ENCODE measurements around the gene ETFRF1.

DNA sequence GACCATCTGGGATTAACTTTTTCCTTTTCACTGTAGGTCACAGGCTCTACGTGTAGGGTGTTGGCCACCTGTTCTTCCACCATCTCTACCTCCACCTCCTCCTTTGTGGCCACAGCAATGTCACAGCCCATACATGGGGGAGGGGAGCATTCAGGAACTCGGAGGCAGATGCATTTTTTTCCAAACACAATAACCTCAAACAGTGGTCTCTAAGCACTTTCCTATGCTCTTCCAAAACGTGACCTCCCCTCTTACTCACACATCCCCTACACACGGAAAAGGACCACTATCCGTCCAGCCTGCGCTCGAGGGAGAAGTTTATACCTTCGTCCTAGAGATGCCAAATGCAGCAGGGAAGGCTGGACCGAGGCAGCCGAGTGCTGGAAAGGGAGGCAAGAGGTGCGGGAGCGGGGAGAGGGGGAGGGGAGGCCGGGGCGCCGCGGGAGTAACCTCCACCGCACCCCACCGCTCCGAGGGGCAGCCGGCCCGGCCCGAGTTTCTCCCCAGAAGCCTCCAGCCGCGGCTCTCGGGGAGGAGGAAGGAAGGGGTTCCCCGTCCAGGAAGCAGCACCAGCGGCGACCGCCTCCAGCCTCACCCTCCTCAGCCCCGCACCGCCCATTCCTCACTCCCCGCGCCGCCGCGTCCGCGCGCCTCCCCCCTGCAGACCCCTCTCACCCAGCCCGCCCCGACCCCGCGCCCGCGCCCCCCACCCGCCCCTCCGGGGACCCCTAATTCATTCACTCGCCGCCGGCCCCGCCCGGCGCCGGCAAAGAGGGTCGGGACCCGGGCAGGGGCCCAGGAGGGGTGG, 55.1 kb downstream of the ETFRF1 start:
- TF ChIP-seq, protein P1, sequence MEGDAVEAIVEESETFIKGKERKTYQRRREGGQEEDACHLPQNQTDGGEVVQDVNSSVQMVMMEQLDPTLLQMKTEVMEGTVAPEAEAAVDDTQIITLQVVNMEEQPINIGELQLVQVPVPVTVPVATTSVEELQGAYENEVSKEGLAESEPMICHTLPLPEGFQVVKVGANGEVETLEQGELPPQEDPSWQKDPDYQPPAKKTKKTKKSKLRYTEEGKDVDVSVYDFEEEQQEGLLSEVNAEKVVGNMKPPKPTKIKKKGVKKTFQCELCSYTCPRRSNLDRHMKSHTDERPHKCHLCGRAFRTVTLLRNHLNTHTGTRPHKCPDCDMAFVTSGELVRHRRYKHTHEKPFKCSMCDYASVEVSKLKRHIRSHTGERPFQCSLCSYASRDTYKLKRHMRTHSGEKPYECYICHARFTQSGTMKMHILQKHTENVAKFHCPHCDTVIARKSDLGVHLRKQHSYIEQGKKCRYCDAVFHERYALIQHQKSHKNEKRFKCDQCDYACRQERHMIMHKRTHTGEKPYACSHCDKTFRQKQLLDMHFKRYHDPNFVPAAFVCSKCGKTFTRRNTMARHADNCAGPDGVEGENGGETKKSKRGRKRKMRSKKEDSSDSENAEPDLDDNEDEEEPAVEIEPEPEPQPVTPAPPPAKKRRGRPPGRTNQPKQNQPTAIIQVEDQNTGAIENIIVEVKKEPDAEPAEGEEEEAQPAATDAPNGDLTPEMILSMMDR (IDR thresholded peaks at IDR 0.05), result no peak
- no peak for TF ChIP-seq ZFX (IDR thresholded peaks at IDR 0.05; ENCODE audit: borderline replicate concordance)
